PC-3 (cell line): Measurements from ENCODE around the gene AGXT. TPM values are rescaled to one million over a fixed set of nuclear protein-coding genes. Genes with fewer than 3 reads are reported as not detected.
"Not testable (repeated sequence)": the region's sequence is repeated elsewhere in the genome, so short reads cannot be mapped to it uniquely, and the experiment has no call there.

Source experiments
- ATAC-seq: fragments of 200-7000 bp; cut with Tn5 transposase; 2 replicates; pipeline ENCODE4 v1.9.1; 2020; ENCODE audit warnings: mild to moderate bottlenecking, moderate library complexity
- BruUV-seq: library from RNA; stranded (reverse); fragments of 400-500 nt; replicated peaks from 2 replicates; lab custom pipeline; 2021; lab: Mats Ljungman, UMichigan
- CTCF ChIA-PET: fragments of 300-600 bp; sonication (Branson Sonifier 250); formaldehyde crosslinking; loops from one replicate; lab custom pipeline; 2022; ENCODE audit warnings: antibody characterized with exemption; lab: Charles Lee
- POLR2A ChIA-PET: fragments of 300-600 bp; sonication (Branson Sonifier 250); formaldehyde crosslinking; loops from one replicate; lab custom pipeline; 2022; ENCODE audit warnings: antibody characterized with exemption; ENCODE audit not compliant: unreplicated experiment; lab: Charles Lee
- DNase-seq: peaks from one replicate; pipeline ENCODE4 v3.0.0-alpha.2; 2015
- H2AFZ ChIP-seq: fragments of 300-600 bp; sonication (generic); 2 replicates; pipeline ENCODE4 v1.6.0; 2016; ENCODE audit warnings: antibody characterized with exemption, low read length
- H3F3A ChIP-seq: fragments of 300-600 bp; sonication (generic); one replicate; pipeline ENCODE4 v1.6.0; 2017; ENCODE audit warnings: antibody characterized with exemption, low read length, control low read depth, mild to moderate bottlenecking; ENCODE audit not compliant: unreplicated experiment
- H3K27ac ChIP-seq: fragments of 300-600 bp; sonication (generic); 2 replicates; pipeline ENCODE4 v1.5.1; 2016; ENCODE audit warnings: mild to moderate bottlenecking, low read length
- H3K27me3 ChIP-seq: fragments of 300-600 bp; sonication (generic); 2 replicates; pipeline ENCODE4 v1.6.1; 2016; ENCODE audit warnings: low read length, mixed read lengths
- H3K36me3 ChIP-seq: fragments of 300-600 bp; sonication (generic); 2 replicates; pipeline ENCODE4 v1.6.1; 2016; ENCODE audit warnings: low read depth, mixed run types, low read length, mixed read lengths
- H3K4me1 ChIP-seq: fragments of 300-600 bp; sonication (generic); 2 replicates; pipeline ENCODE4 v1.5.1; 2016; ENCODE audit warnings: low read length; ENCODE audit not compliant: insufficient read depth
- H3K4me2 ChIP-seq: fragments of 300-600 bp; sonication (generic); 2 replicates; pipeline ENCODE4 v1.6.0; 2016; ENCODE audit warnings: low read length
- H3K4me3 ChIP-seq: fragments of 300-600 bp; sonication (generic); 2 replicates; pipeline ENCODE4 v1.5.1; 2016; ENCODE audit warnings: mild to moderate bottlenecking, low read length, mixed read lengths
- H3K79me2 ChIP-seq: fragments of 300-600 bp; sonication (generic); 2 replicates; pipeline ENCODE4 v1.6.1; 2017; ENCODE audit warnings: low read length, mixed read lengths
- H3K9ac ChIP-seq: fragments of 300-600 bp; sonication (generic); 2 replicates; pipeline ENCODE4 v1.6.0; 2016; ENCODE audit warnings: mild to moderate bottlenecking, low read length
- H3K9me2 ChIP-seq: fragments of 300-600 bp; sonication (generic); replicated peaks from 2 replicates; pipeline ENCODE4 v1.6.1; 2016; ENCODE audit warnings: mixed run types, low read length, mixed read lengths
- H3K9me3 ChIP-seq: fragments of 300-600 bp; sonication (generic); 2 replicates; pipeline ENCODE4 v1.6.1; 2016; ENCODE audit warnings: low read length, mixed read lengths
- H4K20me1 ChIP-seq: fragments of 300-600 bp; sonication (generic); 2 replicates; pipeline ENCODE4 v1.6.1; 2016; ENCODE audit warnings: low read length, mixed read lengths
- CTCF ChIP-seq: fragments of 300-600 bp; sonication (generic); conservative IDR thresholded peaks from 2 replicates; pipeline ENCODE4 v1.5.1; 2017; ENCODE audit warnings: antibody characterized with exemption, low read depth, mild to moderate bottlenecking, low read length
- EZH2 ChIP-seq: fragments of 300-600 bp; sonication (generic); IDR thresholded peaks from one replicate; pipeline ENCODE4 v1.6.1; 2017; ENCODE audit warnings: antibody characterized with exemption, mild to moderate bottlenecking, low read length; ENCODE audit not compliant: unreplicated experiment
- EZH2phosphoT487 ChIP-seq: fragments of 300-600 bp; sonication (generic); IDR thresholded peaks from 2 replicates; pipeline ENCODE4 v1.6.1; 2018; ENCODE audit warnings: mild to moderate bottlenecking, antibody characterized with exemption, low read length, borderline replicate concordance
- intact Hi-C: fragments of 100-400 bp; cut with micrococcal nuclease; formaldehyde crosslinking; loops from 2 replicates; pipeline ENCODE4 v1.9.0; 2023
- total RNA-seq: library from RNA; depleted of rRNA; stranded (reverse); fragments of >200 nt; gene quantifications from 2 replicates; pipeline ENCODE4 v1.2.3, GENCODE V29; 2014

Gene AGXT
- total RNA-seq, 1 experiment from 2014 or later, result not detected

GRCh38 chr2:240839152-240840143 lies 29.2 kb upstream of the AGXT start:
- H2AFZ ChIP-seq, result no peak overlapping the region
- H3K4me2 ChIP-seq, result no peak overlapping the region
- ChIA-PET POLR2A (no interaction called here), CTCF (interaction anchor here (1.1 to 1.5 kb wide), 6 partner anchors 12 to 273 kb away, joined by 3 to 13 read pairs (median 4); no protein-coding TSS in a partner anchor)
- ATAC-seq (peak; percentile 41), DNase-seq (peak; percentile 45)
- intact Hi-C loops, result loop anchor here (1.0 to 2.0 kb wide), 2 partner anchors 29 to 325 kb away; no protein-coding TSS in a partner anchor
- no peak overlapping the region for H3K4me3 ChIP-seq
- H3K9ac ChIP-seq, result no peak overlapping the region
- H3K4me1 ChIP-seq, result no peaks in the 10 kb centered on the region; the same call in 1 of the 2 replicates
- no peaks in the 10 kb centered on the region for H3K36me3 ChIP-seq
- H3K9me2 ChIP-seq, result no peaks in the 10 kb centered on the region
- BruUV-seq, result no TSS peak
- H4K20me1 ChIP-seq, result no peaks in the 10 kb centered on the region
- H3K79me2 ChIP-seq, result no peaks in the 10 kb centered on the region
- no peaks in the 10 kb centered on the region for H3F3A ChIP-seq
- peaks cover 25% of the 10 kb centered on the region for H3K27me3 ChIP-seq
- H3K9me3 ChIP-seq, result no peaks in the 10 kb centered on the region
- no peak overlapping the region for H3K27ac ChIP-seq
- TF ChIP-seq EZH2phosphoT487, result no peak
- TF ChIP-seq EZH2, result no peak
- TF ChIP-seq CTCF, result no peak

GRCh38 chr2:240840435-240841060 lies 28.1 kb upstream of the AGXT start:
- H3K4me3 ChIP-seq, result no peak overlapping the region
- CTCF ChIA-PET, result interaction anchor here (0.6 to 1.5 kb wide), 11 partner anchors 10 to 479 kb away, joined by 3 to 13 read pairs (median 3); no protein-coding TSS in a partner anchor
- BruUV-seq, result no TSS peak

GRCh38 chr2:240846309-240846708 lies 22.3 kb upstream of the AGXT start:
- DNase-seq, CTCF ChIA-PET, H4K20me1 ChIP-seq, H3K4me2 ChIP-seq, H3K9me2 ChIP-seq, POLR2A ChIA-PET, H2AFZ ChIP-seq, H3K79me2 ChIP-seq, H3K4me3 ChIP-seq, H3K9me3 ChIP-seq, H3K4me1 ChIP-seq, H3K36me3 ChIP-seq, intact Hi-C loops, BruUV-seq, H3K27ac ChIP-seq, ATAC-seq, H3K9ac ChIP-seq, H3F3A ChIP-seq: not testable (repeated sequence)
- H3K27me3 ChIP-seq, result peaks cover 20% of the 10 kb centered on the region

More at GRCh38 chr2:240840435-240841060, 28.1 kb upstream of the AGXT start:
- intact Hi-C loops, result loop anchor here (1.0 to 2.0 kb wide), 2 partner anchors 30 to 326 kb away; no protein-coding TSS in a partner anchor
- H3K4me1 ChIP-seq, result no peaks in the 10 kb centered on the region; the same call in 1 of the 2 replicates
- H3K36me3 ChIP-seq, result no peaks in the 10 kb centered on the region
- no peak overlapping the region for H3K4me2 ChIP-seq
- ATAC-seq (peak; percentile 96), DNase-seq (peak; percentile 73)
- no peak overlapping the region for H2AFZ ChIP-seq
- no peaks in the 10 kb centered on the region for H3K9me2 ChIP-seq
- POLR2A ChIA-PET, result no interaction called here
- H3F3A ChIP-seq, result no peaks in the 10 kb centered on the region
- no peaks in the 10 kb centered on the region for H4K20me1 ChIP-seq
- no peaks in the 10 kb centered on the region for H3K79me2 ChIP-seq
- no peak for TF ChIP-seq EZH2
- TF ChIP-seq CTCF, result peak; percentile 69
- H3K9ac ChIP-seq, result no peak overlapping the region
- H3K27me3 ChIP-seq, result peaks cover 29% of the 10 kb centered on the region
- H3K9me3 ChIP-seq, result no peaks in the 10 kb centered on the region
- H3K27ac ChIP-seq, result no peak overlapping the region
